Small intestine (tissue), 16 donors: ENCODE measurements around the gene APBB2. TPM values are rescaled to one million over a fixed set of nuclear protein-coding genes. Genes with fewer than 3 reads are reported as not detected.
A peak's percentile ranks its signal among the peaks of the same experiment; 100 is the strongest.

ENCODE experiments used
- DNase-seq, 2 donors: peaks; one replicate each; pipeline versions ENCODE4 v3.0.0 to v3.0.0-alpha.2; 2013
- FAIRE-seq: peaks from 2 replicates; lab custom pipeline; 2012; peaks lifted over from hg19 to GRCh38; lab: Jason Lieb, UNC
- H3K27ac ChIP-seq, 3 donors: one replicate each; pipeline ENCODE4 v1.5.1; 2013; ENCODE audit warnings: low read length in 2 of 3, mild to moderate bottlenecking in 2 of 3, control low read depth in 1 of 3, inconsistent platforms in 1 of 3, low read depth in 1 of 3, moderate library complexity in 1 of 3
- H3K27me3 ChIP-seq, 3 donors: one replicate each; pipeline ENCODE4 v1.6.1; 2013; ENCODE audit warnings: low read length in 3 of 3, inconsistent platforms in 1 of 3; ENCODE audit not compliant: control insufficient read depth in 3 of 3, insufficient read depth in 3 of 3
- H3K36me3 ChIP-seq, 3 donors: one replicate each; pipeline ENCODE4 v1.6.1; 2013; ENCODE audit warnings: low read length in 3 of 3, inconsistent platforms in 1 of 3, low read depth in 1 of 3, mild to moderate bottlenecking in 1 of 3, moderate library complexity in 1 of 3; ENCODE audit not compliant: control insufficient read depth in 3 of 3, insufficient read depth in 2 of 3
- H3K4me1 ChIP-seq, 3 donors: one replicate each; pipeline ENCODE4 v1.6.1; 2013; ENCODE audit warnings: low read length in 2 of 3, inconsistent platforms in 1 of 3, low read depth in 1 of 3, mild to moderate bottlenecking in 1 of 3, moderate library complexity in 1 of 3; ENCODE audit not compliant: control insufficient read depth in 3 of 3, insufficient read depth in 2 of 3
- H3K4me3 ChIP-seq, 3 donors: one replicate each; pipeline ENCODE4 v1.5.1; 2013; ENCODE audit warnings: low read length in 3 of 3, control low read depth in 1 of 3, inconsistent platforms in 1 of 3, low read depth in 1 of 3, mild to moderate bottlenecking in 1 of 3, moderate library complexity in 1 of 3
- H3K9me3 ChIP-seq, 2 donors: one replicate each; pipeline ENCODE4 v1.6.1; 2013; ENCODE audit warnings: low read depth in 1 of 2, low read length in 1 of 2; ENCODE audit not compliant: control insufficient read depth in 2 of 2, insufficient read depth in 1 of 2
- WGBS, 3 donors: extraction: QIAGEN DNeasy Blood & Tissue Kit; methylation state at CpG; one replicate each; pipeline ENCODE4 v1.1.7; 2013; 5-methylcytosine and 5-hydroxymethylcytosine counted together
- long read RNA-seq, 10 donors: transcript quantifications; one replicate each; lab custom pipeline, GENCODE V29; 2026
- polyA plus RNA-seq, 4 donors: library from polyadenylated mRNA; stranded (reverse) in 3 of 4; unstranded in 1 of 4; fragments of 200-250 nt in 3 of 4; fragments of 120-200 nt in 1 of 4; gene quantifications; one replicate each; pipeline versions ENCODE4 v1.2.1 to v1.2.3, GENCODE V29; 2013
- donor health status: healthy with polysubstance abuse.
- donor health status: control.
- donor health status: control.
- donor health status: Bipolar disorder and iron deficiency.
- donor health status: healthy.

APBB2 gene
- polyA plus RNA-seq = 10 to 100 TPM in 2 of 4 donors, 1 to 10 TPM in 2; 4.5 to 19.8 (median 8.9) TPM
- long read RNA-seq, donor 1, partial matches to known transcripts = 0 of 4 reads
- long read RNA-seq, donor 1, other reads (novel, unspliced or antisense) = 0 of 4 reads
- long read RNA-seq, donor 2, partial matches to known transcripts = 0 of 1 reads
- long read RNA-seq, donor 2, other reads (novel, unspliced or antisense) = 0 of 1 reads
- long read RNA-seq, donor 3, partial matches to known transcripts = 0 of 1 reads
- long read RNA-seq, donor 3, other reads (novel, unspliced or antisense) = 0 of 1 reads
- long read RNA-seq, donor 4 = 0 reads
- long read RNA-seq, donor 5 = 0 reads
- long read RNA-seq, donor 6, partial matches to known transcripts = 0 of 2 reads
- long read RNA-seq, donor 6, other reads (novel, unspliced or antisense) = 0 of 2 reads
- long read RNA-seq, donor 7 = 0 reads
- long read RNA-seq, donor 8 = 0 reads
- long read RNA-seq, donor 9 = 0 reads
- long read RNA-seq, donor 10 = 0 reads

DNA sequence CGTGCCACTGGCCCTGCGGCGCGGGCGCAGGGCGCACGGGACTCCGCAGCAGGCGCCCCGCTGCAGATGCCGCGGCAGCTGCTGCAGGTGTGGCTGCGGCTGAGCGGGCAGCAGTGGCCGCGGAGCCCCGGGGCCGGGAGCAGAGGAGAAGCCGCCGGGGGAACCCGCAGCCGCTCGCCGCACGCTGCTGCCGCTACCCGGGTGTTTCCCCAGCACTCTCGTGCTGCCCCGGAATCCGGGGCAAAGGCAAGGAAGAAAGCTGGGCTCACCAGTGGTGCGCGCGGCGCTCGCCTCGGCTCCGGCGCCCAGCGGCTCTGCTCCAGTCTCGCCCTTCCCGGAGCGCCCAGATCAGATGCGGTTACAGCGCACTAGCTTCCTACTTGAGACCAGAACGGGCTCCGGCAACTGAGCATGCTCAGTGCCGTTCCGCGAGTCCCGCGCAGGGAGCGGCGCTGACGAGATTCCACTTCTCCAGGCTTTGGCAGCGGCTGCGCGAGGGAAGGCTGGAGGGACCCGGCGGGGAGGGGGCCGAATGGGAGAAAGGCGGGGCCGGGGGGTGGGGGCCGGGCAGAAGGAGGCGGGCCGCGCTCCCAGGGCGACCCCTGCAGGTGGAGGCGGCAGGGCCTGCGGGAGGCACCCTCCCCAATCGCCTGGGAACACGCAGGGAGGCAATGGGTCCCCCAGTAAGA lies at the start of gene APBB2:
Gene APBB2, minus strand, starts transcription at position 407 of the 689 bp plus-strand sequence. CDS start 181,288 bp downstream, outside the sequence.
- Histone ChIP-seq H3K27ac (peak within 1 kb of the TSS; percentile 34 to 86 (median 73)), H3K36me3 (no peaks in the 10 kb centered on the region), H3K9me3 (peaks cover 0 to under 1% of the 10 kb centered on the region in 2 donors), H3K4me1 (peaks cover 0 to 36% (median 3%) of the 10 kb centered on the region in 3 donors), H3K27me3 (peaks cover 0 to 3% (median 0%) of the 10 kb centered on the region in 3 donors), H3K4me3 (peak within 1 kb of the TSS; percentile 48 to 85 (median 74))
- WGBS, 3 donors = 0 to 1% (median 1%) methylated on average over 48 to 71 of the region's 71 CpGs
- no peak for FAIRE-seq
- DNase-seq = peak; percentile 97 to 98

DNA sequence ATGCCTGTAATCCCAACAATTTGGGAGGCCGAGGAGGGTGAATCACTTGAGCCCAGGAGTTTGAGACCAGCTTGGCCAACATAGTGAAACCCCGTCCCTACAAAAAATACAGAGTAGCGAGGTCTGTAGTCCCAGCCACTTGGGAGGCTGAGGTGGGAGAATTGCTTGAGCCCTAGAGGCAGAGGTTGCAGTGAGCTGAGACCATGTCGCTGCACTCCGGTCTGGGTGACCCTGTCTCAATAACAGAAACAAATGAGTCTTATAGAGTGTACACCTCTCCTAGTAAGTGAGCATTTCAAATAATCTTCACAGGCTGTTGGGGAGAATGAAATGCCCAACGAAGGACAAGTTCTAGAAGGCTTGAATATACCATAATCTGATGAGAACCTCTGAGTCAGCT lies 47.9 kb upstream of the APBB2 start:
- Histone ChIP-seq H3K27ac (no peak overlapping the region), H3K36me3 (no peaks in the 10 kb centered on the region), H3K9me3 (peaks cover 0 to 2% of the 10 kb centered on the region in 2 donors), H3K4me3 (no peak overlapping the region), H3K4me1 (peaks cover 0 to 4% (median 2%) of the 10 kb centered on the region in 3 donors), H3K27me3 (peaks cover 6 to 26% (median 8%) of the 10 kb centered on the region in 3 donors)
- DNase-seq = no peak
- FAIRE-seq = no peak
- WGBS, 3 donors = 91 to 96% (median 95%) methylated on average over 6 of the region's 6 CpGs

DNA sequence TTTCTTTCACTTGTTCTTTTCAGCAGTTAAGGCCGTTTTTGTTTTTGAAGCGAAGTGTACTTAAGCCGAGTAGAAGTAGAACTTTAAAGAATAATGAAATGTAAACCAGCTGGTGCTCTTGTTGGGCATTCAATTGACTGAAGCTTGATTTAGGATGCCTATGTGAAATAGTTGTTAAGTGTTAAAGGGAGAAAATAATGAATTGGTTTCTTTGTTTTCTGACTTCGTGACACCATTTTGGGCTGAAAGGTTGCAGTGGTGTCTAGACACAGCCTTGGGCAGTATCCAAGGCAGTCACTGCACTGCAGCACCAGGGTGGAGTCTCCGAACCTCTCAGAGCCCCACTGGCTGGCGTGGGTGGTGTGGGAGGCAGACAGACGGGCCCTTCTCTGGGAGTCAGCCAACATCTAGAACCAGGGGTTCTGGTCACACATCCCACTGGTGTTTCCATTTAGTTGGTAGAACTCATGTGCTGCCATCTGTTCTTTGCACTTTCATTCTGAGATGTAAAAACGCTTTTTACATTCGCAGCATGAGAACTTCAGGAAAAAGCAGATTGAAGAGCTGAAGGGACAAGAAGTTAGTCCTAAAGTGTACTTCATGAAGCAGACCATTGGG lies 45.9 kb upstream of the APBB2 start:
- FAIRE-seq = no peak
- DNase-seq = no peak
- 83 to 91% (median 84%) methylated on average over 9 of the region's 9 CpGs for WGBS, 3 donors
- Histone ChIP-seq H3K27me3 (peaks cover 11 to 44% (median 12%) of the 10 kb centered on the region in 3 donors), H3K9me3 (peaks cover 0 to 2% of the 10 kb centered on the region in 2 donors), H3K4me1 (peaks cover 2 to 9% (median 7%) of the 10 kb centered on the region in 3 donors), H3K36me3 (no peaks in the 10 kb centered on the region), H3K27ac (no peak overlapping the region), H3K4me3 (no peak overlapping the region)

DNA sequence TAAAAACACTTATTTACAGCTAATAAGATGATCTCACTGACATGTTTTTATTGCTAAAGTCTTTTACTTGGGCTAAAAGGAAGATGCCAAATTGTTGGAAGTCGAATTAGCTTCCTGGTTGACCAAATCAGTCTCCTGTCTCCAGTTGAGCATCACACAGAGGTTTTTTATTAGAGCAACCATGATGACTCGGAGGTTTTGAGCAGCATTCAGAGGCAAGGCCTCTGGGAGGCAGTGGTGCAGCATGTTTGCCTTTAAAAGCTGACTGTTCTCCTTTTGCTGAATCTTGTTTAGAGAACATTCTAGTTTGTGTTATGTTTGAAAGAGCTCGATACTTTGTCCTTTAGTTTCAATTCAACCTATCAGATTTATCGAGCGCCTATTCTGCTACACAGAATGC lies 44.4 kb upstream of the APBB2 start:
- H3K36me3 ChIP-seq = no peaks in the 10 kb centered on the region
- DNase-seq (peak; percentile 5 to 16), FAIRE-seq (no peak)
- no peak overlapping the region for H3K4me3 ChIP-seq
- peaks cover 11 to 55% (median 12%) of the 10 kb centered on the region in 3 donors for H3K27me3 ChIP-seq
- H3K4me1 ChIP-seq = peaks cover 2 to 9% (median 7%) of the 10 kb centered on the region in 3 donors
- H3K27ac ChIP-seq = no peak overlapping the region
- 63 to 73% (median 64%) methylated on average over 5 of the region's 5 CpGs for WGBS, 3 donors
- H3K9me3 ChIP-seq = peaks cover 0 to 2% of the 10 kb centered on the region in 2 donors

DNA sequence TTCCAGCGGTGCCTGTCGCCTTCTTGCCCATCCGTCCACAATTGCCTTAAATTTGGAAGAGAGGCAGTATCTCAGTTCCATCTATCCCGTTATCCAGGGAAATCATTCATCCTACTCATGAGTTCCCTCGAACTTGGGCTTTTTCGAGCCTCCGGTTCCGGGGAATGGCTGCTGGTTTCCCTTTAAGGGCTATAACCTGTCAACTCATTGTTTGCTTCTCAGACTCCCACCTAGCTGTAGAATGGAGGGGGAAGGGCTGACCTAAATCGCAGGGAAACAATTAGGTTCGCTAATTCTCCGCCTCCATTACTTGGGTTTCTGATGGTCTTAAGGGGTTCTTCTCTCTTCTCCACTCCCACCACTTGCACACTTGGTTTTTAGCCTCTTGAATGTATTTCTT lies 43.6 kb upstream of the APBB2 start:
- H3K27me3 ChIP-seq = peaks cover 11 to 55% (median 12%) of the 10 kb centered on the region in 3 donors
- H3K36me3 ChIP-seq = no peaks in the 10 kb centered on the region
- H3K4me1 ChIP-seq = peaks cover 2 to 9% (median 7%) of the 10 kb centered on the region in 3 donors
- peaks cover 0 to 2% of the 10 kb centered on the region in 2 donors for H3K9me3 ChIP-seq
- WGBS, 3 donors = 14 to 31% (median 22%) methylated on average over 11 of the region's 11 CpGs
- no peak for DNase-seq
- FAIRE-seq = no peak
- H3K4me3 ChIP-seq = peak overlapping the region in 2 of 3 donors; percentile 13 to 54
- H3K27ac ChIP-seq = no peak overlapping the region

DNA sequence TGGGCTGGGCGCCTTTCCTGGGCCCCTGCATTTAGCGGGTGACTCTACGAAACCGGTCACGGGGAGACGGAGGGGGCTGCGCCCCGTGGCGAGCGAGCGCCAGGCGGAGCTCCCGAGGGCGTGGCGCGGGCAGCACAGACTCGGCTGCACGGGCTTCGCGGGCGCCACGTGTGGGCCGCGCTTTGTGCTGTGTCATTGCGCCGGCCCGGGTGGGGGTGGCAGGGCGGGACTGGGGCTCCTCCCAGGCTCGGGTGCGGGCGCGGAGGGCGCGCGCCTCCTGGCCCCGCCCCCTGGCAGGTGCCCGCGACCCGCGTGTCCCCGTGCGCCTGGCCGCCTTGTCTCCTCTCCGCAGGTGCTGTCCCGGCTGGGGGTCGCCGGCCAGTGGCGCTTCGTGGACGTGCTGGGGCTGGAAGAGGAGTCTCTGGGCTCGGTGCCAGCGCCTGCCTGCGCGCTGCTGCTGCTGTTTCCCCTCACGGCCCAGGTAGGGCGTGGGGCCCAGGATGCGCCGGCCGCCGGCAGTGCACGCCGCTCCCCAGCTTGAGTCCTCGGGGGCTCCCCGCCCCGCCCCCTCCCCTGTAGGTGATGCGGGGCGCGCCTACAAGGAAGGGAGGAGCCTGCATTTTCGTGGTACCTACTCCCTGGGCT lies 43.0 kb upstream of the APBB2 start:
- DNase-seq = peak; percentile 20 to 50
- Histone ChIP-seq H3K27me3 (peaks cover 11 to 55% (median 12%) of the 10 kb centered on the region in 3 donors), H3K4me1 (peaks cover 2 to 9% (median 7%) of the 10 kb centered on the region in 3 donors), H3K27ac (no peak overlapping the region), H3K4me3 (peak overlapping the region in 2 of 3 donors; percentile 44 to 54), H3K36me3 (no peaks in the 10 kb centered on the region), H3K9me3 (peaks cover 0 to 2% of the 10 kb centered on the region in 2 donors)
- 1% methylated on average over 35 to 69 of the region's 69 CpGs for WGBS, 3 donors
- FAIRE-seq = no peak

DNA sequence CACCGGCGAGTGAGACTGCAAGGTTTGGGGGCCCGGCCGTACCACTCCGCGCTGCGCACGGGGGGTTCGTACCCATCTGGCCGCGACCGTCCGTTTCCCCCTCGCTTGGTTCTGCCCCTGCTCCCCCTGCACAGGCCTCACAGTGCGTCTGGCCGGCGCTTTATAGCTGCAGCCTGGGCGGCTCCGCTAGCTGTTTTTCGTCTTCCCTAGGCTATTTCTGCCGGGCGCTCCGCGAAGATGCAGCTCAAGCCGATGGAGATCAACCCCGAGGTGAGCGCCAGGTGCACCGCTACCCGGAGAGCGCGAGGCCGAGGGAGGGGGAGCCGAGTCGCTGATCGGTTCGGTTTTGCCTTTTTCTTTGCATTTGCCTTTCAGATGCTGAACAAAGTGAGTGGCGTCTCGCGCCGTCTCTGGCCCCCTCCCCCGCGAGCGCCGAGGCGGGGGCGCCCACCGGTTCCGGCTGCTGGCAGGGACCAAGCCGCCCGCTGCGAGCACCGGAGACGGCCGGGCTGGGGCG lies 42.5 kb upstream of the APBB2 start, which contains the start of gene UCHL1:
Gene UCHL1, plus strand, starts transcription at position 189 of the 517 bp plus-strand sequence. Its CDS starts 49 bp downstream, at position 238.
- FAIRE-seq (no peak), DNase-seq (peak in 1 of 2 donors; percentile 49)
- H3K27ac ChIP-seq = peak within 1 kb of the TSS in 1 of 3 donors; percentile 12
- peaks cover 2 to 9% (median 7%) of the 10 kb centered on the region in 3 donors for H3K4me1 ChIP-seq
- H3K36me3 ChIP-seq = no peaks in the 10 kb centered on the region
- 1 to 5% (median 4%) methylated on average over 49 to 55 of the region's 55 CpGs for WGBS, 3 donors
- H3K9me3 ChIP-seq = peaks cover 0 to 4% of the 10 kb centered on the region in 2 donors
- H3K27me3 ChIP-seq = peaks cover 11 to 59% (median 12%) of the 10 kb centered on the region in 3 donors
- H3K4me3 ChIP-seq = peak within 1 kb of the TSS in 2 of 3 donors; percentile 44 to 54
